Neural cell (in vitro differentiated cells): Measurements from ENCODE around the gene CBX8. TPM values are rescaled to one million over a fixed set of nuclear protein-coding genes. Genes with fewer than 3 reads are reported as not detected.

Experiments used
- H2AFZ ChIP-seq: fragments of 200-600, 300-800 bp; sonication (generic), shearing (Covaris generic); 2 replicates; pipeline ENCODE4 v1.6.0; 2014; ENCODE audit warnings: low read depth, mild to moderate bottlenecking, antibody characterized with exemption, low read length, moderate library complexity
- H3F3A ChIP-seq: fragments of 200-600 bp; shearing (Covaris generic); 2 replicates; pipeline ENCODE4 v1.6.1; 2016; ENCODE audit warnings: mild to moderate bottlenecking, moderate library complexity, mixed read lengths, antibody characterized with exemption, low read length; ENCODE audit not compliant: insufficient read depth, poor library complexity, severe bottlenecking
- H3K27ac ChIP-seq: fragments of 200-600, 300-800 bp; sonication (generic), shearing (Covaris generic); 2 replicates; pipeline ENCODE4 v1.5.1; 2014; ENCODE audit warnings: mild to moderate bottlenecking, low read length, moderate library complexity
- H3K27me3 ChIP-seq: fragments of 300-800, 200-600 bp; sonication (generic), shearing (Covaris generic); 2 replicates; pipeline ENCODE4 v1.6.0; 2014; ENCODE audit warnings: mild to moderate bottlenecking, low read depth, low read length, moderate library complexity; ENCODE audit not compliant: insufficient read depth
- H3K36me3 ChIP-seq: fragments of 300-800, 200-600 bp; sonication (generic), shearing (Covaris generic); 2 replicates; pipeline ENCODE4 v1.5.1; 2014; ENCODE audit warnings: mild to moderate bottlenecking, antibody characterized with exemption, low read length, moderate library complexity; ENCODE audit not compliant: insufficient read depth
- H3K4me2 ChIP-seq: fragments of 300-800, 200-600 bp; sonication (generic), shearing (Covaris generic); 2 replicates; pipeline ENCODE4 v1.6.0; 2014; ENCODE audit warnings: mild to moderate bottlenecking, low read length
- H3K4me3 ChIP-seq: fragments of 300-800, 200-600 bp; sonication (generic), shearing (Covaris generic); 2 replicates; pipeline ENCODE4 v1.5.1; 2014; ENCODE audit warnings: mild to moderate bottlenecking, low read length, moderate library complexity
- H3K79me2 ChIP-seq: fragments of 200-600 bp; shearing (Covaris generic); replicated peaks from 2 replicates; pipeline ENCODE4 v1.6.0; 2014; ENCODE audit warnings: mild to moderate bottlenecking, low read length, moderate library complexity; ENCODE audit not compliant: insufficient read depth
- H3K9ac ChIP-seq: fragments of 300-800, 200-600 bp; sonication (generic), shearing (Covaris generic); 2 replicates; pipeline ENCODE4 v1.6.1; 2016; ENCODE audit warnings: mild to moderate bottlenecking, low read length, mixed read lengths
- H3K9me2 ChIP-seq: fragments of 200-600 bp; shearing (Covaris generic); 2 replicates; pipeline ENCODE4 v1.6.1; 2016; ENCODE audit warnings: mild to moderate bottlenecking, low read length, mixed read lengths; ENCODE audit not compliant: insufficient read depth
- H3K9me3 ChIP-seq: fragments of 200-600, 300-800 bp; sonication (generic), shearing (Covaris generic); 2 replicates; pipeline ENCODE4 v1.6.1; 2016; ENCODE audit warnings: mild to moderate bottlenecking, mixed run types, low read length, moderate library complexity, mixed read lengths
- H4K20me1 ChIP-seq: fragments of 200-600 bp; shearing (Covaris generic); 2 replicates; pipeline ENCODE4 v1.6.1; 2016; ENCODE audit warnings: mild to moderate bottlenecking, mixed run types; ENCODE audit not compliant: insufficient read depth
- EP300 ChIP-seq: fragments of 450-650 bp; conservative IDR thresholded peaks from 2 replicates; pipeline ENCODE4 v1.6.1; 2014; ENCODE audit warnings: antibody characterized with exemption, mild to moderate bottlenecking, moderate library complexity; ENCODE audit not compliant: poor library complexity, severe bottlenecking
- EZH2 ChIP-seq: fragments of 200-600, 300-800 bp; shearing (Covaris generic), sonication (generic); IDR thresholded peaks from 2 replicates; pipeline ENCODE4 v1.6.1; 2014; ENCODE audit warnings: antibody characterized with exemption, low read length, borderline replicate concordance, mild to moderate bottlenecking; ENCODE audit not compliant: insufficient read depth, poor library complexity, severe bottlenecking
- MXI1 ChIP-seq: fragments of 450-650 bp; conservative IDR thresholded peaks from 2 replicates; pipeline ENCODE4 v1.6.1; 2014; ENCODE audit warnings: antibody characterized with exemption, mild to moderate bottlenecking; ENCODE audit not compliant: poor library complexity, severe bottlenecking
- POLR2AphosphoS5 ChIP-seq: IDR thresholded peaks from 2 replicates; pipeline ENCODE4 v1.6.1; 2012
- RAD21 ChIP-seq: fragments of 450-650 bp; conservative IDR thresholded peaks from 2 replicates; pipeline ENCODE4 v1.6.1; 2014; ENCODE audit warnings: antibody characterized with exemption, mild to moderate bottlenecking, moderate library complexity
- SMC3 ChIP-seq: fragments of 450-650 bp; conservative IDR thresholded peaks from 2 replicates; pipeline ENCODE4 v1.6.1; 2014; ENCODE audit warnings: antibody characterized with exemption, mild to moderate bottlenecking, moderate library complexity; ENCODE audit not compliant: poor library complexity
- TAF1 ChIP-seq: IDR thresholded peaks from 2 replicates; pipeline ENCODE4 v1.6.1; 2012; ENCODE audit warnings: low read depth
- polyA plus RNA-seq: library from polyadenylated mRNA; depleted of rRNA; stranded (reverse); fragments of >200 nt; gene quantifications from 2 replicates; pipeline ENCODE4 v1.2.3, GENCODE V29; 2014
- TF ChIP-seq, protein P1 (sequence below): fragments of 450-650 bp; IDR thresholded peaks from 2 replicates; pipeline ENCODE4 v1.5.1; 2014; ENCODE audit warnings: antibody characterized with exemption, mild to moderate bottlenecking, moderate library complexity; ENCODE audit not compliant: poor library complexity, severe bottlenecking
- TF ChIP-seq, protein P2 (sequence below): IDR thresholded peaks from 2 replicates; pipeline ENCODE4 v1.6.1; 2012; ENCODE audit warnings: borderline replicate concordance

The CBX8 gene
- polyA plus RNA-seq, 1 donor from 2014 or later: 15.4 TPM

DNA sequence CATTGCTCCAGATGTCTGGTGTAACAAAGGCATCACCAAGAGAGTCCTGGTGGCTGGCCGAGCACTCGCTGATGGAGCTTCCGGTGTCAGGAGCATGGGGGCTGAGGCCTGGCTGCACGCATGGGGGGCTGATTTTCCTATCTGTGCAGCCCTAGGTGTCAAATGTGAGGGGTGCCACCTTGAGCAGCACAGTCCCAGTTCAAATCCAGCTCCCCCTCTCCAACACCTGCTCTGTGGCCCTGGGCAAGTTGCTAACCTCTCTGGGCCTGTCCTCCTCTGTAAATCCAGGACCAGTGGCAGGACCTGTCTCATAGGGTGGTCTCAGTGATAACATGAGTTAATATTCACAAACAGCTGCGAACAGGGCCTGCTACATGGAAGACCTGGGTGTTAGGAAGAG lies 53.3 kb downstream of the CBX8 start:
- peaks cover 3% of the 10 kb centered on the region for H3K27me3 ChIP-seq
- TF ChIP-seq, protein P1, sequence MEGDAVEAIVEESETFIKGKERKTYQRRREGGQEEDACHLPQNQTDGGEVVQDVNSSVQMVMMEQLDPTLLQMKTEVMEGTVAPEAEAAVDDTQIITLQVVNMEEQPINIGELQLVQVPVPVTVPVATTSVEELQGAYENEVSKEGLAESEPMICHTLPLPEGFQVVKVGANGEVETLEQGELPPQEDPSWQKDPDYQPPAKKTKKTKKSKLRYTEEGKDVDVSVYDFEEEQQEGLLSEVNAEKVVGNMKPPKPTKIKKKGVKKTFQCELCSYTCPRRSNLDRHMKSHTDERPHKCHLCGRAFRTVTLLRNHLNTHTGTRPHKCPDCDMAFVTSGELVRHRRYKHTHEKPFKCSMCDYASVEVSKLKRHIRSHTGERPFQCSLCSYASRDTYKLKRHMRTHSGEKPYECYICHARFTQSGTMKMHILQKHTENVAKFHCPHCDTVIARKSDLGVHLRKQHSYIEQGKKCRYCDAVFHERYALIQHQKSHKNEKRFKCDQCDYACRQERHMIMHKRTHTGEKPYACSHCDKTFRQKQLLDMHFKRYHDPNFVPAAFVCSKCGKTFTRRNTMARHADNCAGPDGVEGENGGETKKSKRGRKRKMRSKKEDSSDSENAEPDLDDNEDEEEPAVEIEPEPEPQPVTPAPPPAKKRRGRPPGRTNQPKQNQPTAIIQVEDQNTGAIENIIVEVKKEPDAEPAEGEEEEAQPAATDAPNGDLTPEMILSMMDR: no peak
- no peak for TF ChIP-seq RAD21
- TF ChIP-seq, protein P2, sequence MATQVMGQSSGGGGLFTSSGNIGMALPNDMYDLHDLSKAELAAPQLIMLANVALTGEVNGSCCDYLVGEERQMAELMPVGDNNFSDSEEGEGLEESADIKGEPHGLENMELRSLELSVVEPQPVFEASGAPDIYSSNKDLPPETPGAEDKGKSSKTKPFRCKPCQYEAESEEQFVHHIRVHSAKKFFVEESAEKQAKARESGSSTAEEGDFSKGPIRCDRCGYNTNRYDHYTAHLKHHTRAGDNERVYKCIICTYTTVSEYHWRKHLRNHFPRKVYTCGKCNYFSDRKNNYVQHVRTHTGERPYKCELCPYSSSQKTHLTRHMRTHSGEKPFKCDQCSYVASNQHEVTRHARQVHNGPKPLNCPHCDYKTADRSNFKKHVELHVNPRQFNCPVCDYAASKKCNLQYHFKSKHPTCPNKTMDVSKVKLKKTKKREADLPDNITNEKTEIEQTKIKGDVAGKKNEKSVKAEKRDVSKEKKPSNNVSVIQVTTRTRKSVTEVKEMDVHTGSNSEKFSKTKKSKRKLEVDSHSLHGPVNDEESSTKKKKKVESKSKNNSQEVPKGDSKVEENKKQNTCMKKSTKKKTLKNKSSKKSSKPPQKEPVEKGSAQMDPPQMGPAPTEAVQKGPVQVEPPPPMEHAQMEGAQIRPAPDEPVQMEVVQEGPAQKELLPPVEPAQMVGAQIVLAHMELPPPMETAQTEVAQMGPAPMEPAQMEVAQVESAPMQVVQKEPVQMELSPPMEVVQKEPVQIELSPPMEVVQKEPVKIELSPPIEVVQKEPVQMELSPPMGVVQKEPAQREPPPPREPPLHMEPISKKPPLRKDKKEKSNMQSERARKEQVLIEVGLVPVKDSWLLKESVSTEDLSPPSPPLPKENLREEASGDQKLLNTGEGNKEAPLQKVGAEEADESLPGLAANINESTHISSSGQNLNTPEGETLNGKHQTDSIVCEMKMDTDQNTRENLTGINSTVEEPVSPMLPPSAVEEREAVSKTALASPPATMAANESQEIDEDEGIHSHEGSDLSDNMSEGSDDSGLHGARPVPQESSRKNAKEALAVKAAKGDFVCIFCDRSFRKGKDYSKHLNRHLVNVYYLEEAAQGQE: no peak
- TF ChIP-seq EZH2: no peak
- no peak for TF ChIP-seq SMC3
- no peak for TF ChIP-seq EP300
- no peak for TF ChIP-seq POLR2AphosphoS5
- no peak for TF ChIP-seq TAF1
- TF ChIP-seq MXI1: no peak
- H3K9me3 ChIP-seq: no peaks in the 10 kb centered on the region
- no peak overlapping the region for H3K4me3 ChIP-seq
- H3F3A ChIP-seq: no peaks in the 10 kb centered on the region
- H4K20me1 ChIP-seq: no peaks in the 10 kb centered on the region
- H3K4me2 ChIP-seq: no peak overlapping the region
- H3K9ac ChIP-seq: no peak overlapping the region
- H3K27ac ChIP-seq: no peak overlapping the region
- no peaks in the 10 kb centered on the region for H3K9me2 ChIP-seq
- no peaks in the 10 kb centered on the region for H3K36me3 ChIP-seq
- H3K79me2 ChIP-seq: no peaks in the 10 kb centered on the region
- H2AFZ ChIP-seq: no peak overlapping the region

DNA sequence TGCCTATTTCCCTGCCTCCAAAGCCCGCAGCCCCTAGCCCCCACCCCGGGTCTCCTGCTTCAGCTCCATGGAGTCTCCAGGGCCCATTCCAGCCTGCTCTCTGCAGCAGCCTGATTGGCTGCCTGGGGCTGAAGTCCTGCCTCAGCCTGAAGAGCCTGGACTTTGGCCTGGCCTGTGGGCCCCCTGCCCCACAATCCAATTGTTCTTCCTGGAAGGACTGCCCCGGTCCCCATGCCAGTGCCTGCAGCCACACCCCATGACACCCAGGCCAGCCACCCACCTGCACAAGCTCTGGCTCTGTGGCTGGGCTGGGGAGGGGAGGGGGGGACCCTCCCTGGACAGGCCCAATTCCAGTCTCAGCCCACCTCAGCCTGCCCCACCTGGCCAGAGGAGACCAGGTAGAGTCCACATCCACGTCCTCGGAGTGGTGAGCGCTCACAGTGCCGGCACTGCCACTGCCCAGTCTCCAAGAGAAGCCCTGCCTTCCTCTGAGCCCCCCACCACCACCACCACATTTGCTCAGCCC lies 53.9 kb downstream of the CBX8 start:
- H3K36me3 ChIP-seq: no peaks in the 10 kb centered on the region
- H3K9ac ChIP-seq: no peak overlapping the region
- no peaks in the 10 kb centered on the region for H3K9me2 ChIP-seq
- H4K20me1 ChIP-seq: no peaks in the 10 kb centered on the region
- H3K79me2 ChIP-seq: no peaks in the 10 kb centered on the region
- no peak overlapping the region for H2AFZ ChIP-seq
- no peak overlapping the region for H3K27ac ChIP-seq
- no peak overlapping the region for H3K4me3 ChIP-seq
- H3K4me2 ChIP-seq: no peak overlapping the region
- H3K9me3 ChIP-seq: no peaks in the 10 kb centered on the region
- no peaks in the 10 kb centered on the region for H3F3A ChIP-seq
- no peaks in the 10 kb centered on the region for H3K27me3 ChIP-seq
- TF ChIP-seq EZH2 (no peak), SMC3 (no peak), POLR2AphosphoS5 (no peak), RAD21 (no peak), EP300 (no peak), TAF1 (no peak), MXI1 (no peak)
- TF ChIP-seq, protein P2: no peak
- TF ChIP-seq, protein P1: no peak
